HG03175 (cell line): ENCODE measurements around the gene AUTS2.

Experiments used
- ATAC-seq: cut with Tn5 transposase; IDR thresholded peaks from one replicate; pipeline ENCODE4 v1.9.1; 2021; ENCODE audit warnings: mild to moderate bottlenecking, moderate library complexity; ENCODE audit not compliant: unreplicated experiment

AUTS2 gene

DNA sequence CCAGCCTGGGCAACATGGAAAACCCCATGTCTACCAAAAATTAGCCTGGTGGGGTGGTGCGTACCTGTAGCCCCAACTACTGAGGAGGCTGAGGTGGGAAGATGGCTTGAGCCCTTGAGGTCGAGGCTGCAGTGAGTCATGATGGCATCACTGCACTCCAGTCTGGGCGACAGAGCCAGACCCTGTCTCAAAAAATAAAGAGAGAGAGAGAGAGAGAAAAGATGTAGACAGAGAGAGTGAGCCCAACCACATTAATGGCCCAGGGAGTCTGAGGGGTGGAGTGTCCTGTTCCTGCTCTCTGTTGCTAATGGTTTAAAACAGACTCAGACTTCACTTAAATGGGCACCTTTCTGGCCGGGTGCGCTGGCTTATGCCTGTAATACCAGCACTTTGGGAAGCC is 1078.0 kb downstream of the AUTS2 start:
- no peak for ATAC-seq

DNA sequence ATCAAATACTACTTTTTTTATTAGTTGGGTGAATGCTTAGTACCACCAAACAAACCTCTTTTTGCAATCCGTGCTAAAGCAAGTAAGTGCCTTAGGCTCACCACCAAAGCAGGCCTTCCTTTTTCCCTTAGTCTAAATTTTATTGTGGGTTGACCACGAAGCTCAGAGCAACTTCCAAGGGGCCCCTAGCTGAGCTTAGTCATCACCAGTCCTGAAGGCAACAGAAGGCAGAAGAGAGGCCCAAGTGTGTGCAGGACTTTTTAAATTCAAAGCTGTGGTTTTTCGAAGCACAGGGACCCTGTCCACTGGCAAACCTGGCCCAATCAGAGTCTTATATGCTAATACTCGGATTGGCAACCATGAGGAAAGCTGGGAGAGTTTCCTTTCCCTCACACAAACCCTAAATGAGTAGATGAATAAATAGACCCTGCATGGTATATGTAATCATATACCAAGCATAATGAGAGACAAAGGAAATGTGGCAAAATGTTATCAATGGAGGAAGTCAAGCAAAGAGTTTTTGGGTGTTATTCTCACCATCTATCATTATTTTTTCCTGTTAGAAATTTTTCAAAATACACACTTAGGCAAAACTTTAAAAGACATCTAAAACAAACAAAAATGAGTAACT is 1080.5 kb downstream of the AUTS2 start:
- ATAC-seq, result no peak

DNA sequence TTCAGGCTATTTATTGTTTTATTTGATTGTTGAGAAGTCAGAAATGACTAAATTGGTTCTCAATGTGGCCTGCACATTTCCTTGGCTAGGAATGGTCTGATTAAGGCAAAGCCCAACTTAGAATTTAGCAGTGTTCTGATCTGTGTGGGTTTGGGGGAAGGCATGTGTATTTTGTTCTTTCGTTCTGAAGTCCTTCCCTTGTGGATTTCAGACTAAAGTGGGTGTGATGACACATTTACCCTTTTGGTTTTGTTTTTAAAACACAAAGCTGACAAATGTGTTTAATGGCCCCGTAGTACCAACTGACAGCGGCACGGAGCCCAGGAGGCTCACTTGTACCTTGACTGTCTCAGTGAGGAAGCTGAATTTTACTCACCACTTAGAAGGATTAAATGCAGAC is 1081.4 kb downstream of the AUTS2 start:
- no peak for ATAC-seq

DNA sequence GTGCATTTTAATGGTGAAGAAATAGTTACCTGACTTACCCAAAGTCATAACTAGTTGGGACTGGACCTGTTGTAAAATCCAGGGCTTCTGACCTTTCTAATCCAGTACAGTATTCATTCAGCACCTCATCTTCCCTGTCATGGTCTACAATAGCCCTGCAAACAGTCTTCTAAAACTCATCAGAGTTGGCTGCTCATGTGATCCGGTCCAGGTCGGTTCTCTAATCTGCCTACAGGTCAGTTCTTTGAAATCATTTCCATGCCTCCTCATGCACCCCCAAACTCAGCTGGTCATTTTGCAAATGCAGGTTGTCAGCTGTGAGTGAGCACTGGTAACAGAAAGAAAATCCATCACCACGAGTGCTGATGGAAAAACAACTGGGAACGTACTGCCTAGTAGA is 1082.0 kb downstream of the AUTS2 start:
- no peak for ATAC-seq

DNA sequence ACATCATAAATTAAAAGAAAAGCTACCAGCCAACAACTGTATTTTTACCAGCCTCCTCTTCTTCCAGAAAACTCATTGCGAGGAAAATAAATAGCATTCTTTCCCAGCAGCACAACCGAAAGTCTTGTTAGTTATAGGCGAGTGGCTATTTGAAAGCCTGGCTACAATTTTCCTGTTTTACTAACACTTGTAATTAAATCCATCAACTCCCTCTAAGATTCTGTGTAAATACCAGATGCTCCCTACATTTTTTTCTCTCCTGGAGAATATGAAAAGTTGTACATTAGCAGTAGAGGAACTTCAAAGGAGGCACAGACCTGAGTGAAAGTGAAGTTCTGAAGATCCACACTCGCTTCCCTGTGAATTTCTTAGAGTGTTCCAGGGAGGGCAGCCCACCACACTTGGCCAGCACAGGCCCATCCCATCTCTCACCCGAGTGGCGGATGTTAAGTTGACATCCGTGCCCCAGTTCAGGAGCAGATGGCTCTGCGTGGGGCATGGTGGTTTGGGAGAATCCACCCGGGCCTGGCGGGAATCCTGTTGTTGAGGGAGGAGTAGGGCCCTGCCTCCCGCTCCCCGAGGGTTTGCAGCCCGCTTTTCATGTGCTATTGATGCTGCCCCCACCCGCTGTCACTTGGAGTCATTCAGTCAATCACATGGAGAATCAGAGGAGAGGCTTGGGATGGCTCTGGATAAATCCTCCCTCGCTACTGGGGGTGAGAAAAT is 1082.6 kb downstream of the AUTS2 start:
- ATAC-seq, result no peak

DNA sequence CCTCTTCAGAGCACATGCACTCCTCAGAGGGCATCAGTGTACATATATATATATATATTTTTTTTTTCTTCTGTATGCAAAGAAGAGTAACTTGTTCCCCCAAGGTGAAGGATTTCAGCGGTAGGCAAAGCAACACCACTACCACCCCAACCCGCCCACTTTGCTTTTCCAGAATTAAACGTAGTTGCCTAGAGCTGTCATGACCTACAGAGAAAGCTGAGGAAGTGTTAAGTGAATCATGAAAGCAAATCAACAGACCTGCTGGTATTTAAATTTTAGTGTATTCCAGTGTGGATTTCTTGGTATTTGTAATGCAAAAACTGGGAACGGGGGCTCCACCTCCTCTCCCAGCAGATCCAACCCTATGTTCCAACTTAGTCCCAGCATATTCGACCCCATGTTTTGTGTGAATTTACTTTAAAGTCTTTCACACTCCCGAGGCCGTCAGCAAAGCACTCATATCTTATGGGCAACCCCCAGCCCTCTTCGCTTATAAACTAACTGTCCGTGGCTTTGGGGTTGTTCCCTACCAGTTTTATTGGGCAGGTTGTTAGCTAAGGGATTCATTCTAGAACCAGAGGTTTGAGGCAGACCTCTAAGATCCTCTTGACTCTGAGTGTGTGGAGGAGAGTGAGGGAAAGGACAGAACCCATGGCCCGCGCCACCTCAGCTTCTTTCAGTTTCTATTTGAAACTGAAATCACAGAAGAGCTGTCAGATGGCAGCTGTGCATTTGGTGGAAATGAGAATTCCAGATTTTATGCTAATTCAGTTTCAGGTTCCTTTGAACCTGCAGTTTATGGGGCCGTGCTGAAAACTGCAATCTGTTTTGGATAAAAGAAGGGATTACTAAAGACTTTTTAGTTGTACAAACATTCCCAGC is 1083.4 kb downstream of the AUTS2 start:
- ATAC-seq, result peak; percentile 91

DNA sequence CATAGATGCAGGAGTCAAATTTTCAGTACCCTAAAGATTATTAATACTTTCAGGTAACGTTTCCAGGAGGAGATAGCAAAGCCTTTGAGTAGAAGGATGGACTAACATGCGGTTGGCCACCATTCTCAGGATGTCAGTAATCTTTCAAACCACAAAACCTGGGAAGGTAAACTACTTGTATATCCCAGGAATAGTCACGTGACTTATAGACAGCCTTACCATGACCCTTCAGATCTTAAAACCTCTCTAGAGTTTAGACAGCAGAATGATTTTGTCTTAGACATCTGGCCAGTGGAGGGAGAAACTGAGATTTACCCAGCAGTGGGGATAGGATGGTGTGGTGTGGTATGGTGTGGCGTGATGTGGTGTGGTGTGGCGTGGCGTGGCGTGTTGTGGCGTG is 1085.9 kb downstream of the AUTS2 start:
- ATAC-seq, result no peak

DNA sequence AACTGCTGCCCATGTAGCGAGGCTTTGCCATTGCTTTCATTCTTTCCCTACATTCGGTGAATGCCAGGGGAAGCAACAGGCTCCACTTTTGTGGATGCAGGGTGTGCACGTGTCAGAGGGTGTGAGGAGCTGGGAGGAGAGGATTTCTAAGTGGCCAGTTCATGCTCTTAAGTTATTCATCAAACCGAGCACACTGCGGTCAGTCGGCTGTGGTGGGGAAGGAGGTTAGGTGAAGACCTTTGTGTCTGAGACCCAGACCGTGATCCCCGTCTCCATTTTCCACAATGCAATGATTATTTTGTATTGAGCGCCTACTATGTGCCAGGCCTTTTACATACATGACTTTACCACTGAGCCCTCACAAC is 1095.0 kb downstream of the AUTS2 start:
- no peak for ATAC-seq

DNA sequence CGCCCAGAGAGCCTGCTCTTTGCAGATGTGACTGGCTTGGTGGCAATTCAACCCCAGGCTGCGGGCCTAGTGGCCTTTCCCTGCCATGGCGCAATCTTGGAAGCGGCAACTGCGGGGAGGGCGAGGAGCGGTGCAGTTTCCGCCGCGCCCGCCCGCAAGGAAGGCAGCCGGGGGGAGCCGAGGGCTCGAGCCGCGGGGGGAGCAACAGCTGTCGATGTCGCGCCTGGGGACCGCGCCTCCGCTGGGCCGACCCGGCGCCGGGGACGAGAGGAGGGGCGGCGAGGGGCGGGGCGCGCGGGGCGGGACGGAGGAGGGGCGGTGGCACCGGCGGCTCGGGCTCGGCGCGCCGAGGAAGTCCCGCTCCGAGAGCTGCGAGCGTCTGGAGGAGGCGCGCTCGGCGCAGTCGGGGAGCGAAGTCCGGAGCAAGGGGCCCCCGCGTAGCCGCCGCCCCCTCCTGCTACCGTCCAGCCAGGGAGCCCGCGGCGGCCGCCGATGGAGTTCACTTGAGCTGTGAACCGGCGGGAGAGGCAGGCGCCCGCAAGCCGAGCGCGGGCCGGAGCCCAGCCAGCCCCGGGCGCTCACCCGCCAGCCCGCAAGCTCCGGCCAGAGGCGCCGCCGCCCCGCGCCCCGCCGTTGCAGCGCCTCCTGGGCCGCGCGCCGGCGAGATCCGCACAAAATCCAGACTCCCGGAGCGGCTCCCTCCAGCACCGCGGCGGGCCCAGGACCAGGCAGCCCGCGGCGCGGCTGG is 1095.6 kb downstream of the AUTS2 start:
- ATAC-seq, result peak; percentile 59

DNA sequence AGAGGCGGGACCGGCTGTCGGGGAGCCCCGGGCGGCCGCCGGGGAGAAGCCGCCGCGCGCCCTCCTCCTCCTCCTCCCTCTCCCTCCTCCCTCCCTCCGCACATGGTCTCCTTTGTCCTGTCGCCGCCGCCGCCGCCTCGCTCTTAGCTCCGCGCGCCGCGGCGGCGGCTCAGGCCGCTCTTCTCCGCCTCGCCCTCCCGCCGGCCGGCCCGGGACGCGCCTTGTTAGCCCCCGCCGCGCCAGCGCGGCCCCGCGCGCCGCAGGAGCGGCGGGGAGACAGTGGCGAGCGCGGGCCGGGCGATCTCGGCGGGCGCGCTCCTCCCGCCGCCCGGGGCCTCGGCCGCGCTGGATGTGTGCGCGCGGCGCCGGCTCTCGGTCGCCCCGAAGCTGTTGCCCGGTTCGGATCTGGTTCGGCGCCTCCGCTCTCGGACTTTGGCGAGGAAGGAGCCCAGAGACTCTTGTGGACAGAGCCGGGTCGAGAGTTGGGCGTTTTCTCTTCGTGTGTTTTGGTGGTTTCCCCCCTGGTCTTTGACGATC is 1096.2 kb downstream of the AUTS2 start:
- peak; percentile 36 for ATAC-seq

DNA sequence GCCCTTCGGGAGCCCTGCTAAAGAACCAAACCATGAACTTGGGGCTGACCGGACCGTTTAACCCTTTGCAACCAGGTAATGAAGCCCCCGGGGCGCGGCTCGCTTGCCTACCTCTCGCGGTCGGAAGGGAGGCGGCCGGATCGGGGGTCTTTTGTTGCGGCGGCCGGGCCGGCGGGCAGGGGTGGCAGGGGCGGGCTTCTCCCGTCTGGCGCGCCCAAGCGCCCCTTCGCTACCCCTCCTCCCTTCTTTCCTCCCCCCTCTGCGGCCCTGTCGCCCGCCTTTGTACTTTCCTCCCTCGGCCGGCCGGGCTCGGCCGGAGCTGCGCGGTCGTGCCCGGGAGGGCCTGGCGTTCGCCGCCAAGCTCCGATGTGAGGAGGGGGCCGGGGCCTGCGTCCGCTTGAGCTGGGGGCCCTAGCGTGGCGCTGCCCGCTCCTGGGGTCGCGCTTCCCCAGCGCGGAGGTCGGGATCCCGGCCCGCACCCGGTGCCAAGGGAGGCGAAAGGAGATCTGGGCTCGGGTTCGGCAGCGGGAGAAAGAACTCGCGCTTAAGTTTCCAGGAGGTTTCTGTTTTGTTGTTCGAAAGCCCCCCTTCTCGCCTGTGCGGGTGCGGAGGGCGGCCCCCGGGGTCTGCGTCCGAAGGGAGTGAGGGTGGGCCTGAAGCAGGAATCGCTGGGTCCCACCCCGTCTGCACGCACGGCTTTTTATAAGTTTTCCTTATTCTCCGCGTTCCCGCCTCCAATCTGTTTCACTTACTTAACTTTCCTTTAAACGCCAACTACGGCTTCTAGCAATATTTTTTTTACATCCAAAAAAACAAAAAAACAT is 1096.9 kb downstream of the AUTS2 start:
- peak; percentile 22 for ATAC-seq

DNA sequence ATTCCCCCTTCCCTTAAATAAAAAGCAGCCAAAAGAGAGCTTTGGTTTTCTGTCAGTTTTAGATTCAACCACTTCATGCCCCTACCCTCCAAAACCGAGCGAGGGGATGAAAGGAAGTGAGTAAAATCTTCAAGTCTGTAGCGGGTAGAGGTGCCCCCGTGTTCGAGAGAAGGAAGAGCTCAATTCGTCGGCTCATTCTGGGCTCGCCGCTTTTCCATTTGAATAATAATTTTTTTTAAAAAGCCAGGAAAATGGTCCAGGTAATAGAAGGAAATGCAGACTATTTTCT is 1097.5 kb downstream of the AUTS2 start:
- no peak for ATAC-seq

DNA sequence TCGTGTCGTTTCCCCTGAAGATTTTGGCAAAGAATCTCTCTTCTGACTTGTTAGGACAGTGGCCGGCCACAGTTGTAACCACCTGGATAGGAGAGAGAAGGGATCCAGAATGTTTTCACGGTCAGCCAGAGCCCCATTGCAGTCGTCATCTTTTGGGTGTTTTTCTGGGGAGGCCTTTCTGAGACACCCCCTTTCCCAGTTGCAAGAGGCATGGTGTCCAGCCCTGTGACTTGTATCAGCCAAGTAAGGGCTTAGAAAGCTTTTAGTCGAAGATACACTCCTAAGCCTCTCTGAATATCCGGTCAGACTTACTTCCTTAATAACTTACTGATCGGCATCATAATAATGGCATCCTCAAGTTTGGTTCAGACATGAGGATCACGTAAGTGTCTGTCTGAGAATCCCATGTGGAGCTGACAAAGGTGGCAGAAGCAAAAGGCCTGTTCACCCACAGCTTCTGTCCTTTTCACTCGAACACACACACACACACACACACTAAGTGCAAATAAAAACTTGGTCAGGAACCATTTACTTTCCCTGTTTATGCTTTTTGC is 1098.0 kb downstream of the AUTS2 start:
- ATAC-seq, result no peak

DNA sequence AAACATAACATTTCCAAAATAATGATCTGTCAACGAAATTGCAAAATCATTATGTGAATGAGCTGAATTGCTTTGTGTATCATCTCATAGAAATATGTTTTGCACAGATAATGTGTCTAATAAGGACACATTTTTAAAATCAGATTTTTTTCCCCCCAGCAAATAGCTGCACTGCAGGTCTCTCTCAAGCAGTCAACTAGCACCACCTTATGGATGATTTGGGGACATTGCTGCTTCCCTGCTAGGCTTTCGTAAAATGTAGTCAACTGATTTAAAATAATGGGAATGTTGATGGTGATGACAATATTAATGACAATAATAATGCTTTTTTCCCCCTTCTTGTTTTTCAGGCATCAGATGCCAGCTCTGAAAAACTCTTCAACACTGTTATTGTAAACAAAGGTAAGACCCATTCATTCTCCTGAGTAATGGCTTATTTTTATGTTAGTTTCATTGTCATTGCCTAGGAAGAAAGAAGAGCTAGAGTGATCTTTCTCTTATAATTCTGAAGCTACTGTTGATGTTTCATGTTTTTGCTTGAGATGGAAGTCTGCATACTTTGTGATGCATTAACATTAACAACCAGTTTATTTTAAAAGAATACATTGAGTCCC is 1100.1 kb downstream of the AUTS2 start:
- no peak for ATAC-seq

DNA sequence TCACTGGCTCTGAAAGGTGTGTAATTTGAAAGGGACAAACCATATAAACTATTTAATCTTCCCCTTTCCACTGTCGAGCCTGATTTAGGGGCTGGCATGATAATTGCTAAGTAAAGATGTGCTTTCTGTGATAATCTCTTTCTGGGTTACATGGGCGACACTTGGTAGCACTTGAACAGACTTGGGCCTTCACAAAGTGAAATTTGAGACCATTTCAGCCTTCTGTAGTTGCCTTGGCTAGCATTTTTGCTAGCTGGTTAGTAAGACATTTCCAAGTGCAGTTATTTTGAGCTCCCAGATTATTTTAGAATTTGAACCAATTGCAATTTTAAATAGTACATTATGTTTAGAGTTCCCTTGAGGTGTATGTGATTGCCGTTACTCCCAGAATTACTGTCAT is 1101.0 kb downstream of the AUTS2 start:
- ATAC-seq, result no peak

DNA sequence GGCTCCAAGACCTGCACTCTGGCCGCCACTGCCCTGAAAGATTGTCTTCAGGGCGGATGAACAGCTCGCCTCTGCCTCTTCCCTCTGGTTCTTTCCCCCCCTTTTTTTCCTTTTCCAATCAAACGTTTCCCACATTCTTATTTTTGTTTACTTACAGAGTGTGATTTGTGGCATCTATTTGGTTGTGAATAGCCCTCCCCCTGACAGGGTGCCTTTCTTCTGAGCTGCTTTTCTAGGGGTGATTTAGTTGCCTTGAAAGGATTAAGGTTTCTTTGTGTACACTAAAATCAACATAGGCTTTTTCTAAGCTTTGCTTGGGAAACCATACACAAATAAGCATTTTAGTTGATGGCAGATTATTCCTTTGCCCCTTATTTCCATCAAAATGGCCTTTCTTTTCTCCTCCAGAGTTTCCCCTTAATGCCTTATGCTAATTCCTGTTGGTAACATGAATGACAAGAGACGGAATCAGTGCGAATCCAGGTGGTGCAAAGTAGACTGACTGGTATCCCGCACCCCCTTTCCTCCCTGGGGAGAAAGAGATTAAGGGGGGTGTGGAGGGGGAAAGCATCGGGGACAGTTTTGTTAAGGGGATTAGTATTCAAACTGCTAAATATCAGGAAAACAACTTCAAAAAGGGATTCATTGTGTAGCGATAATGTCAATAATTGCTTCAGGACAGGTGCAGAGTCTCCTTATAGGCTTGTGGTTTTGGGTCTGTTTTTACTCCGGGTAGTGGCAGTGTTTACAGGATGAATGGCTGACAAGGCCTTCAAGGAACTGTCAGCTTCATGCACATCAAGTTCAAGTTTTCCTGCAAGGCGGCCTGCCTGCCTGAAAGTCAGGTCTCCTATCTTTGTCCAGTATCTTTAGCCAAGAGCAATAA is 1102.0 kb downstream of the AUTS2 start:
- ATAC-seq, result no peak

DNA sequence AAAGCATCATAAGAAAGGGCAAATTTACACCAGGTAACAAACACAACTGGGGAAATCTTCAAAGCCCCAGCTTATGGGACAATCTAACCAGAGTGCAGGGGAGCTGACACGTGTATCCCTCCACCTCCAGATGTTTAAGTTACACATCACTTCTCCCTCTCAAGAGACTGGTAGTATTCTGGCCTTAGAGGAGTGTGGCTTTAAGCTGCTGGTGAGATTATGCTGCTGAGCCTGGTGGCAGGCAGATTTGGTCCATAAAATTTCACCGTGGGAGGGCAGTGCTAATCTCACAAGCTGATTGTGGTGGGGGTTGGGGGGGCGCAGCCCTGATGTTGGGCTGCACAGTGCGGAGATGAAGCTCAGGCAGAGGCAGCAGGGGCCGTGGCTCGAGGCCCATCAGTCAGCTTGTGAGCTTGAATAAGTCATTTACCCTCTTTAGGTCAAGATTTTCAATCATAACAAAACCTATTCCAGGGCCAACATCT is 1102.7 kb downstream of the AUTS2 start:
- no peak for ATAC-seq

DNA sequence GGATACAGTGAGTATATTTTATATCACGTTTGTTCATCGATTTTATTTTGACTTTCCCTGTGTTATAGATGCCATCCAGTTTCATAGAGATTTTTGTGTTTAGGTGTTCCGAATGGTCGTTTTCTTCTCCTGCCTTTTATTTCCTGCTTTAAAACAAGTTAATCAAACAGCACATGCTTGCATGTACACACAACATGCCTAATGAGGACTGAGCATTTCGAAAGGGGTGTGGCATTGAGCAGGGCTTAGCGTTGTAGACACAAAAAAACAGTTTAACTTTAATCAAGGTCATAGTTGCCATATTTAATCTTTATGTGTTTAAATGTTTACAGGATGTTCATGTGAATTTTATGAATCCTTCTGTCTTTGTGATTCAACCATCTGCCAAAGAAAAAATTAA is 1103.2 kb downstream of the AUTS2 start:
- no peak for ATAC-seq
